Duodenal mucosa (tissue), 2 donors: ENCODE measurements around the gene TRMT10B.
A peak's percentile ranks its signal among the peaks of the same experiment; 100 is the strongest.
"Not testable (repeated sequence)": the region's sequence is repeated elsewhere in the genome, so short reads cannot be mapped to it uniquely, and the experiment has no call there.

Experiments
- H3K27ac ChIP-seq: one replicate; pipeline ENCODE4 v1.7.0; 2013; ENCODE audit warnings: low read depth, low read length
- H3K27me3 ChIP-seq, 2 donors: one replicate each; pipeline ENCODE4 v1.7.0; 2013; ENCODE audit warnings: low read length in 2 of 2, control low read depth in 1 of 2; ENCODE audit not compliant: insufficient read depth in 2 of 2, control insufficient read depth in 1 of 2
- H3K36me3 ChIP-seq, 2 donors: one replicate each; pipeline ENCODE4 v1.7.0; 2013; ENCODE audit warnings: low read length in 2 of 2, control low read depth in 1 of 2; ENCODE audit not compliant: insufficient read depth in 2 of 2, control insufficient read depth in 1 of 2
- H3K4me1 ChIP-seq, 2 donors: one replicate each; pipeline ENCODE4 v1.7.0; 2013; ENCODE audit warnings: low read length in 2 of 2, control low read depth in 1 of 2; ENCODE audit not compliant: insufficient read depth in 2 of 2, control insufficient read depth in 1 of 2
- H3K4me3 ChIP-seq, 2 donors: one replicate each; pipeline ENCODE4 v1.7.0; 2013; ENCODE audit warnings: low read length in 2 of 2, low read depth in 1 of 2
- H3K9ac ChIP-seq, 2 donors: one replicate each; pipeline ENCODE4 v1.7.0; 2013; ENCODE audit warnings: low read length in 2 of 2, low read depth in 1 of 2
- H3K9me3 ChIP-seq, 2 donors: one replicate each; pipeline ENCODE4 v1.7.0; 2013; ENCODE audit warnings: low read length in 2 of 2, control low read depth in 1 of 2; ENCODE audit not compliant: control insufficient read depth in 1 of 2

Gene TRMT10B

DNA sequence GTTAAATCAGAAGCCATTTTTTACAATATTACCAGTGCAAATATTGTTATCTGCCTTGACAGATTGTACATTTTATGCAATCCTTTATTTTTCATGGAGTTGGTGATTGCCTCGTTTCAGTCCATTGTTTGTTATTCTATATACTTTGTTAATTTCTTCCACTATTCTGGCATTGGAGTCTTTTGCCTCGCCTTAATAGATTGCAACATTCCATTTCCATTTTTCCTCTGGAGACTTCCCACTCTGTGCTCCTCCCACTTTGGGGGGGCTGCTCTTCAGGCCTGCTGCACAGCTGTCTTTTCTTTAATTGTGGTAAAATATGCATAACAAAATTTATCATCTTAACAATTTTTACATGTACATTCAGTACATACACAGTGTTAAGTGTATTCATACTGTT, 42.6 kb downstream of the TRMT10B start:
- Histone ChIP-seq H3K27me3 (no peaks in the 10 kb centered on the region), H3K27ac (no peak overlapping the region), H3K36me3 (no peaks in the 10 kb centered on the region), H3K4me3 (no peak overlapping the region), H3K9ac (no peak overlapping the region), H3K9me3 (no peaks in the 10 kb centered on the region), H3K4me1 (peaks cover 5% of the 10 kb centered on the region in 2 donors)

DNA sequence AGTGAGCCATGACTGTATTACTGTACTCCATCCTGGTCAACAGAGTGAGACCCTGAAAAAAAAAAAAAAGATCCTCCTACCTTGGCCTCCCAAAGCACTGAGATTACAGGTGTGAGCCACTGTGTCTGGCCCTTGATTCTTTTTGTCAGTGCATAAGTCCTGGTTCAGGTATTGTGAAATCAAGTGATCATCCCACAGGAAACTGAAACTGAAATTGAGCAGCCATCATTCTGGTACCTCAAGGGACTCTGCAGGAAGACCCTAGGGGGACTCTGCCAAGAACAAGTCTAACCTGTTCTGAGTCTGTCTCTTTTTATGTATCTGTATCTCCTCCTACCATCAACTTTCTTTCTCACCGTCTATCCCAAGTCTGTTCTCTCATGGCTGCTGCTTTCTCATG, 45.1 kb downstream of the TRMT10B start:
- Histone ChIP-seq H3K27ac (no peak overlapping the region), H3K9ac (no peak overlapping the region), H3K4me1 (peaks cover 21 to 25% of the 10 kb centered on the region in 2 donors), H3K9me3 (no peaks in the 10 kb centered on the region), H3K27me3 (no peaks in the 10 kb centered on the region), H3K36me3 (no peaks in the 10 kb centered on the region), H3K4me3 (no peak overlapping the region)

GRCh38 chr9:37800631-37801286, 47.2 kb downstream of the TRMT10B start, which contains the start of gene DCAF10:
Gene DCAF10, plus strand, starts transcription at chr9:37800797. Its CDS starts 70 bp downstream, at chr9:37800867.
- peak within 1 kb of the TSS; percentile 93 to 99 for H3K4me3 ChIP-seq
- H3K27ac ChIP-seq, result peak within 1 kb of the TSS; percentile 79
- H3K4me1 ChIP-seq, result peaks cover 21 to 25% of the 10 kb centered on the region in 2 donors
- H3K36me3 ChIP-seq, result no peaks in the 10 kb centered on the region
- no peaks in the 10 kb centered on the region for H3K9me3 ChIP-seq
- H3K9ac ChIP-seq, result peak within 1 kb of the TSS; percentile 82 to 96
- H3K27me3 ChIP-seq, result no peaks in the 10 kb centered on the region

- Histone ChIP-seq H3K4me3 (peak overlapping the region; percentile 93 to 99), H3K4me1 (peaks cover 21 to 25% of the 10 kb centered on the region in 2 donors), H3K9ac (peak overlapping the region; percentile 82 to 96), H3K9me3 (no peaks in the 10 kb centered on the region), H3K27me3 (no peaks in the 10 kb centered on the region), H3K27ac (peak overlapping the region; percentile 79), H3K36me3 (no peaks in the 10 kb centered on the region)
Measured at GRCh38 chr9:37801287-37801850, 47.8 kb downstream of the TRMT10B start.

DNA sequence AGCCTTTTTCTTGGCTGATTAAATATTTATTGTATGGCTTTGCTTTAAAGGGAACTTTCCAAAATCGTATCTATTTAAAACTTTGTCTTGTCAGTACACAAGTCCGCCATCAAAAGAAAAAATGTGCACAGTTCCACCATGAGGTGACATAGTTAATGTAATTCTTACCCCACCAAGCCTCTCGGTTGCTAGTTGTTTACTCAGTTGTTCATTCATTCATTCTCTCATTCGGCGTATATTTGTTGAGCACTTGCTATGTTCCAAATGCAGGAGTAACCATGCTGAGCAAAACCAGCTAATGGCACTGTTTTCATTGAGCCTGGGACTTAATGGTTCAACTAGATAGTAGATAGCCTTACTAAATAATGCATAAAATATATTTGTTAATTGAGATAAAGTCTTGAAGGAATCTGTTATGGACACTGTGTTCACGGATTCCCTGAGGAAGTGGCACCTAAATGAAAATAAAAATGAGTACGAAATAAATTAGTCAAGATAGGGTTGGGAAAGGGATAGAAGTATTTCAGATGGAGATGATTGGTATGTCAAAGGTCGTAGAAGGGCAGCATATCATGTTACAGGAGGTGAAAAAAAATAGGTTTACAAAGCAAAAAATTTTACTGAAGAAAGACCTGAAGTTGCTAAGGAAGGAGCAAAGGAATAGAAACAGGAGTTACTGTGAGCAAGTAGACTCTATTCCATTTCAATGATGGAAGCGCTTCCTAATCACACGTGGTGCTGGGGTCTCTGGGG, 48.5 kb downstream of the TRMT10B start:
- peak overlapping the region; percentile 82 to 96 for H3K9ac ChIP-seq
- H3K9me3 ChIP-seq, result no peaks in the 10 kb centered on the region
- H3K4me3 ChIP-seq, result peak overlapping the region; percentile 93 to 99
- H3K36me3 ChIP-seq, result no peaks in the 10 kb centered on the region
- H3K27ac ChIP-seq, result no peak overlapping the region
- H3K27me3 ChIP-seq, result no peaks in the 10 kb centered on the region
- peaks cover 21 to 25% of the 10 kb centered on the region in 2 donors for H3K4me1 ChIP-seq

GRCh38 chr9:37806271-37806670, 52.7 kb downstream of the TRMT10B start:
- Histone ChIP-seq H3K27me3 (no peaks in the 10 kb centered on the region), H3K4me3 (no peak overlapping the region), H3K4me1 (peaks cover 16 to 20% of the 10 kb centered on the region in 2 donors), H3K36me3 (peaks cover 0 to 3% of the 10 kb centered on the region in 2 donors), H3K9me3 (no peaks in the 10 kb centered on the region), H3K9ac (no peak overlapping the region), H3K27ac (no peak overlapping the region)

DNA sequence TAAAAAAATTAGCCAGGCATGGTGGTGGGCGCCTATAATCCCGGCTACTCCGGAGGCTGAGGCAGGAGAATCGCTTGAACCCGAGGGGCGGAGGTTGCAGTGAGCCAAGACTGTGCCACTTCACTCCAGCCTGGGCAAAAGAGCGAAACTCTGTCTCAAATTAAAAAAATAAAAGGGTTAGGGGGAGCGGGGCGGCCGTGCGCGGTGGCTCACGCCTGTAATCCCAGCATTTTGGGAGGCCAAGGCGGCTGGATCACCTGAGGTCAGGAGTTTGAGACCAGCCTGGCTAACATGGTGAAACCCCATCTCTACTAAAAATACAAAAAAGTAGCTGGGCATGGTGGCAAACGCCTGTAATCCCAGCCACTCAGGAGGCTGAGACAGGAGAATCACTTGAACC, 56.1 kb downstream of the TRMT10B start:
- not testable (repeated sequence) for H3K4me3 ChIP-seq, H3K4me1 ChIP-seq, H3K27me3 ChIP-seq, H3K36me3 ChIP-seq, H3K27ac ChIP-seq, H3K9me3 ChIP-seq, H3K9ac ChIP-seq

- Histone ChIP-seq H3K27me3 (no peaks in the 10 kb centered on the region), H3K9ac (no peak overlapping the region), H3K9me3 (no peaks in the 10 kb centered on the region), H3K4me1 (no peaks in the 10 kb centered on the region), H3K27ac (no peak overlapping the region), H3K4me3 (no peak overlapping the region), H3K36me3 (peaks cover 0 to 3% of the 10 kb centered on the region in 2 donors)
Measured at GRCh38 chr9:37811906-37812476, 58.4 kb downstream of the TRMT10B start.

- no peaks in the 10 kb centered on the region for H3K9me3 ChIP-seq
- no peak overlapping the region for H3K9ac ChIP-seq
- H3K4me1 ChIP-seq, result no peaks in the 10 kb centered on the region
- H3K27ac ChIP-seq, result no peak overlapping the region
- no peaks in the 10 kb centered on the region for H3K27me3 ChIP-seq
- H3K36me3 ChIP-seq, result no peaks in the 10 kb centered on the region
- H3K4me3 ChIP-seq, result no peak overlapping the region
Measured at GRCh38 chr9:37812773-37813379, 59.3 kb downstream of the TRMT10B start.
